ENCODE measurements around the gene ADAR. TPM values are rescaled to one million over a fixed set of nuclear protein-coding genes. Genes with fewer than 3 reads are reported as not detected.
"Not testable (repeated sequence)": the region's sequence is repeated elsewhere in the genome, so short reads cannot be mapped to it uniquely, and the experiment has no call there.

ADAR gene
- 100 to 1,000 TPM in 2 of 4 donors, 10 to 100 TPM in 2; 67.9 to 139 (median 100) TPM for total RNA-seq

DNA sequence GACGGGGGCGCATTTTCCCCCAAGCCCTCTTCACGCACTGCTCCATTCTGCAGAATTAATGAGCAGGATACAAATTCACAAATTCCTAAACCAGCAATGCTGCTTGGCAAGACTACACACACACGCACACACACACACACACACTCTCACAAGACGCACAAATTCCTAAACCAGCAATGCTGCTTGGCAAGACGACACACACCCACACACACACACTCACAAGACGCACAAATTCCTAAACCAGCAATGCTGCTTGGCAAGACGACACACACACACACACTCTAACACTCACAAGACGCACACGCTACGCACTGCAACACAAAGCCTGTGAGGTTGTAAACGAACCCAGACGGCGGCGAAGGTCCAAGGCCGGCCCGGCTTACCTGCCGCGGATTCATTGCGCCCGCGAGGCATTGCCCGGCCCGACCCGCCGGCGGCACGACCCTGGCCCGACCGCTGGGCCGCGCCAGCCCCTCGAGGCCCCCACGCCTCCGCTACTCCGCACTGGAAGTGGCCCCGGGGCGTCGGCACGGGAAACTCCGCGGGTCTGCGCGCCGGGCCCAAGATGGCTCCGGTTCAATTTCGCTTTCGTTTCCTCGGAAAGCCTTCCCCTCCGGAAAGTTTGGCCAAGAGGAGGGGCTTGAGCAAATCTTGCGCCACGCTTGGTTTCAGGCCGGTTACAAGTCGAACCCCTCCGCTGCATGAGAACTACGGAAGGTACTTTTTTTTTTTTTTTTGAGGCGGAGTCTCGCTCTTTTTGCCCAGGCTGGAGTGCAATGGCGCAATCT, at the start of gene ADAR:
TSS of gene ADAR (minus strand) at position 578 of the 788 bp plus-strand sequence. CDS start at position 398, 180 bp downstream.
- peak; percentile 92 for ATAC-seq (ENCODE audit: low FRiP score)
- DNase-seq (ENCODE audit: low spot score), result peak; percentile 70
- TF ChIP-seq, protein P1, sequence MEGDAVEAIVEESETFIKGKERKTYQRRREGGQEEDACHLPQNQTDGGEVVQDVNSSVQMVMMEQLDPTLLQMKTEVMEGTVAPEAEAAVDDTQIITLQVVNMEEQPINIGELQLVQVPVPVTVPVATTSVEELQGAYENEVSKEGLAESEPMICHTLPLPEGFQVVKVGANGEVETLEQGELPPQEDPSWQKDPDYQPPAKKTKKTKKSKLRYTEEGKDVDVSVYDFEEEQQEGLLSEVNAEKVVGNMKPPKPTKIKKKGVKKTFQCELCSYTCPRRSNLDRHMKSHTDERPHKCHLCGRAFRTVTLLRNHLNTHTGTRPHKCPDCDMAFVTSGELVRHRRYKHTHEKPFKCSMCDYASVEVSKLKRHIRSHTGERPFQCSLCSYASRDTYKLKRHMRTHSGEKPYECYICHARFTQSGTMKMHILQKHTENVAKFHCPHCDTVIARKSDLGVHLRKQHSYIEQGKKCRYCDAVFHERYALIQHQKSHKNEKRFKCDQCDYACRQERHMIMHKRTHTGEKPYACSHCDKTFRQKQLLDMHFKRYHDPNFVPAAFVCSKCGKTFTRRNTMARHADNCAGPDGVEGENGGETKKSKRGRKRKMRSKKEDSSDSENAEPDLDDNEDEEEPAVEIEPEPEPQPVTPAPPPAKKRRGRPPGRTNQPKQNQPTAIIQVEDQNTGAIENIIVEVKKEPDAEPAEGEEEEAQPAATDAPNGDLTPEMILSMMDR (IDR thresholded peaks at IDR 0.05), result no peak

GRCh38 chr1:154657556-154657955, 49.6 kb upstream of the ADAR start:
- no peak for ATAC-seq (ENCODE audit: low FRiP score)
- TF ChIP-seq, protein P1 (IDR thresholded peaks at IDR 0.05), result no peak
- no peak for DNase-seq (ENCODE audit: low spot score)

DNA sequence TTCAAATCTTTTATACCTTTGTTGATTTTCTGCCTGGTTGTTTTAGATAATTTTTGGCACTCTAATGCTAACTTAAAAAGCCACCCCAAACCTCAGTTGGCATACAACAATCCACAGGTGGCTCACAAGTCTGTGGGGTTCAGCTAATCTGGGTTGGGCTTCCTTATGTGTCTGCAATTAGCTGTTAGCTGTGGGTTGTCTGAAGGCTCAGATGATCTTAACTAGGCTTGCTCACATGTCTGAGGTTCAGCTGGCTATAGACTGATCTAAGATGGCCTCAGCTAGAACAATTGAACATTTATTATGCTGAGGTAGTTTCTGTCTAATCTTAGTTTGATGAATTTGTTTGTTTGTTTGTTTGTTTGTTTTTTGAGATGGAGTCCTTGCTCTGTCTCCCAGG, 44.9 kb upstream of the ADAR start:
- TF ChIP-seq, protein P1 (IDR thresholded peaks at IDR 0.05), result no peak
- DNase-seq (ENCODE audit: low spot score) (no peak), ATAC-seq (ENCODE audit: low FRiP score) (no peak)

DNA sequence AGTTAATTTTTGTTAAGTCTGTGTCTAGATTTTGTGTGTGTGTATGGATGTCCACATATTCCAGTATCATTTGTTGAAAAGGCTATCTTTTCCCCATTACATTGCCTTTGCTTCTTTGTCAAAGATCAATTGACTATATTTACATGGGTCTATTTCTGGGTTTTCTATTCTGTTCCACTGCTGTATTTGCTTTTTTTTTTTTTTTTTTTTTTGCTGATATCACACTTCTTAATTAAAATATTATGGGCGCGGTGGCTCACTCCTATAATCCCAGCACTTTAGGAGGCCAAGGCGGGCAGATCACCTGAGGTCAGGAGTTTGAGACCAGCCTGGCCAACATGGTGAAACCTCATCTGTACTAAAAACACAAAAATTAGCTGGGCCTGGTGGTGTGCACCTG, 36.7 kb upstream of the ADAR start:
- not testable (repeated sequence) for ATAC-seq (ENCODE audit: low FRiP score); DNase-seq (ENCODE audit: low spot score)

GRCh38 chr1:154641534-154641933, 33.5 kb upstream of the ADAR start:
- DNase-seq (ENCODE audit: low spot score) (no peak), ATAC-seq (ENCODE audit: low FRiP score) (no peak)
- TF ChIP-seq, protein P1 (IDR thresholded peaks at IDR 0.05), result no peak

- no peak for ATAC-seq (ENCODE audit: low FRiP score)
- TF ChIP-seq, protein P1 (IDR thresholded peaks at IDR 0.05), result no peak
- no peak for DNase-seq (ENCODE audit: low spot score)
These were observed 31.9 kb upstream of the ADAR start for GRCh38 chr1:154639876-154640275.

GRCh38 chr1:154635171-154635570, 27.2 kb upstream of the ADAR start:
- TF ChIP-seq, protein P1 (IDR thresholded peaks at IDR 0.05), result no peak
- ATAC-seq (ENCODE audit: low FRiP score) (no peak), DNase-seq (ENCODE audit: low spot score) (no peak)

Measured in omental fat pad (tissue), 4 donors.